ENCODE data around the gene IL15RA. TPM values are rescaled to one million over a fixed set of nuclear protein-coding genes. Genes with fewer than 3 reads are reported as not detected.

IL15RA gene
- total RNA-seq, 1 donor from 2014 or later: not detected

DNA sequence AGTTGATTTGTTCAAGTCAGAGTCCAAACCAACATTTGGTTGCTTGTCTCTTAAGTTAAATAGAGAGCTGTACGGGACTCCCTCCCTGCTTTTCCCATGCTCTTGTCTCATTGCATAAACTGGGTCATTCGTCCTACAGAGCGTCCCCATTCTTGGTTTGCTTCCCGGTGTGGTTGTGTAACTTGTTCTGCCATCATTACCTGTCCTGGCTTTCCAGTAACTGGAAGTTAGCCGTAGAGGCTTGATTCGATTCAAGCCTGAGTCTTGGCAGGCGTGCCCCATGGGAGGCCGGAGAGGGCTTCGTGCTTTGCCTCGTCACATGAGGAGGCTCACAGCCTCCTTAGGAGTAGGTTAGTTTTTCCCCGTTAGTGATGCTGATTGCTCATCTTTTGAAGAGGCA is 47.1 kb downstream of the IL15RA start:
- Histone ChIP-seq H3K4me2 (no peak overlapping the region), H2AFZ (replicated peaks) (no peak overlapping the region), H3K9ac (no peak overlapping the region), H3K27ac (no peak overlapping the region), H3F3A (ENCODE audit: low read depth) (no peaks in the 10 kb centered on the region), H3K27me3 (no peaks in the 10 kb centered on the region), H3K4me3 (no peak overlapping the region), H3K79me2 (ENCODE audit: low read depth) (no peaks in the 10 kb centered on the region), H3K4me1 (no peaks in the 10 kb centered on the region), H3K9me3 (ENCODE audit: low read depth) (no peaks in the 10 kb centered on the region), H3K36me3 (peaks cover 10% of the 10 kb centered on the region), H4K20me1 (ENCODE audit: low read depth) (no peaks in the 10 kb centered on the region)
- H3K36me3 Mint-ChIP-seq: peaks cover 36% of the 10 kb centered on the region
- no peaks in the 10 kb centered on the region for H3K9me3 Mint-ChIP-seq
- DNase-seq (ENCODE audit: low spot score): no peak
- no peak overlapping the region for H3K4me3 Mint-ChIP-seq
- TF ChIP-seq, protein P1, sequence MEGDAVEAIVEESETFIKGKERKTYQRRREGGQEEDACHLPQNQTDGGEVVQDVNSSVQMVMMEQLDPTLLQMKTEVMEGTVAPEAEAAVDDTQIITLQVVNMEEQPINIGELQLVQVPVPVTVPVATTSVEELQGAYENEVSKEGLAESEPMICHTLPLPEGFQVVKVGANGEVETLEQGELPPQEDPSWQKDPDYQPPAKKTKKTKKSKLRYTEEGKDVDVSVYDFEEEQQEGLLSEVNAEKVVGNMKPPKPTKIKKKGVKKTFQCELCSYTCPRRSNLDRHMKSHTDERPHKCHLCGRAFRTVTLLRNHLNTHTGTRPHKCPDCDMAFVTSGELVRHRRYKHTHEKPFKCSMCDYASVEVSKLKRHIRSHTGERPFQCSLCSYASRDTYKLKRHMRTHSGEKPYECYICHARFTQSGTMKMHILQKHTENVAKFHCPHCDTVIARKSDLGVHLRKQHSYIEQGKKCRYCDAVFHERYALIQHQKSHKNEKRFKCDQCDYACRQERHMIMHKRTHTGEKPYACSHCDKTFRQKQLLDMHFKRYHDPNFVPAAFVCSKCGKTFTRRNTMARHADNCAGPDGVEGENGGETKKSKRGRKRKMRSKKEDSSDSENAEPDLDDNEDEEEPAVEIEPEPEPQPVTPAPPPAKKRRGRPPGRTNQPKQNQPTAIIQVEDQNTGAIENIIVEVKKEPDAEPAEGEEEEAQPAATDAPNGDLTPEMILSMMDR (IDR thresholded peaks at IDR 0.05): no peak
- no peak for TF ChIP-seq EZH2phosphoT487 (IDR thresholded peaks at IDR 0.05)
- no peak for TF ChIP-seq EZH2 (IDR thresholded peaks at IDR 0.05)
- peaks cover 2% of the 10 kb centered on the region for H3K27me3 Mint-ChIP-seq (ENCODE audit: insufficient read depth, low read depth)
- H3K4me1 Mint-ChIP-seq: no peaks in the 10 kb centered on the region
- H3K27ac Mint-ChIP-seq: no peak overlapping the region

DNA sequence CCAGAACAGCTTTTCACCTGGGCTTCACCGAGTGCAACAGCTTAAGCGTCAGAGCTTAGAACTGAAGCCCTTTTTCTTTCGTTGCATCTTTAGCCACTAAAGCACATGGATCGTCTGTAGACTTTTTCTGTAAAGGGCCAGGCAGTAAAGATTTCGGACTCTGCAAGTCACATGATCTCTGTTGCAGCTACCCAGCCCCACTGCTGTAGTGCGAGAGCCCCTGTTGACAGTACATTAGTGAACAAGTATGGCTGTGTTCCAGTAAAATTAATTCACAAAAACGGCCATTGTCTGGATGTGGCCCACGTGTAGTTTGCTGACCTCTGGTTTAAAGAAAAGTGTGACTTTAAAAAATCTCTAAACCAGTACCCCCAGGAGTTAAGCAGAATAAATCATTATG is 47.9 kb downstream of the IL15RA start:
- Histone ChIP-seq H3K4me1 (no peaks in the 10 kb centered on the region), H3K9me3 (ENCODE audit: low read depth) (no peaks in the 10 kb centered on the region), H3K27ac (no peak overlapping the region), H3K79me2 (ENCODE audit: low read depth) (no peaks in the 10 kb centered on the region), H3K27me3 (no peaks in the 10 kb centered on the region), H3K36me3 (peaks cover 10% of the 10 kb centered on the region), H3K4me3 (no peak overlapping the region), H3F3A (ENCODE audit: low read depth) (no peaks in the 10 kb centered on the region), H4K20me1 (ENCODE audit: low read depth) (no peaks in the 10 kb centered on the region), H2AFZ (replicated peaks) (no peak overlapping the region), H3K4me2 (no peak overlapping the region), H3K9ac (no peak overlapping the region)
- H3K9me3 Mint-ChIP-seq: no peaks in the 10 kb centered on the region
- peaks cover 38% of the 10 kb centered on the region for H3K36me3 Mint-ChIP-seq
- H3K4me3 Mint-ChIP-seq: no peak overlapping the region
- no peaks in the 10 kb centered on the region for H3K4me1 Mint-ChIP-seq
- TF ChIP-seq, protein P1 (IDR thresholded peaks at IDR 0.05): no peak
- TF ChIP-seq EZH2phosphoT487 (IDR thresholded peaks at IDR 0.05) (no peak), EZH2 (IDR thresholded peaks at IDR 0.05) (no peak)
- DNase-seq (ENCODE audit: low spot score): no peak
- H3K27ac Mint-ChIP-seq: no peak overlapping the region
- peaks cover 2% of the 10 kb centered on the region for H3K27me3 Mint-ChIP-seq (ENCODE audit: insufficient read depth, low read depth)

DNA sequence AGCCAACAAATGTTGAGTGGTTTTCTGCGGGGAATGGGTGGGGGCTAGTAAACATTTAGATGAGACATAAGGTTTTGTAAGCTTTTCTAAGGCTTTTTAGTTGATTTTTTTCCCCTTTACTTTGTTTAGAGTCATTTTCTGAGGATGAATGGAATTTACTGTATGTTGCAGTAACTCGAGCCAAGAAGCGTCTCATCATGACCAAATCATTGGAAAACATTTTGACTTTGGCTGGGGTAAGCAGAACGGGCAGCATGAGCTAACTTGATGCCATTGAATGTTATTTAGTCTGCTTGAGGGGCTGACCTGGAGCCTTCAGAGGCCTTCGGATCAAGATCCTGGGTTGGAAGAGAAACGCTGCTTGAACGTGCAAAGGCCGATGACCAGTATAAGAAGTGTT is 50.0 kb downstream of the IL15RA start:
- no peaks in the 10 kb centered on the region for H3K79me2 ChIP-seq (ENCODE audit: low read depth)
- H3K36me3 ChIP-seq: peaks cover 10% of the 10 kb centered on the region
- no peak overlapping the region for H3K27ac Mint-ChIP-seq
- no peaks in the 10 kb centered on the region for H3K4me1 ChIP-seq
- no peaks in the 10 kb centered on the region for H3K9me3 ChIP-seq (ENCODE audit: low read depth)
- H3K9ac ChIP-seq: no peak overlapping the region
- peaks cover 40% of the 10 kb centered on the region for H3K36me3 Mint-ChIP-seq
- H4K20me1 ChIP-seq (ENCODE audit: low read depth): no peaks in the 10 kb centered on the region
- H3K27me3 Mint-ChIP-seq (ENCODE audit: insufficient read depth, low read depth): peaks cover 2% of the 10 kb centered on the region
- H2AFZ ChIP-seq (replicated peaks): no peak overlapping the region
- no peaks in the 10 kb centered on the region for H3F3A ChIP-seq (ENCODE audit: low read depth)
- TF ChIP-seq, protein P1 (IDR thresholded peaks at IDR 0.05): no peak
- TF ChIP-seq EZH2phosphoT487 (IDR thresholded peaks at IDR 0.05) (no peak), EZH2 (IDR thresholded peaks at IDR 0.05) (no peak)
- H3K27me3 ChIP-seq: no peaks in the 10 kb centered on the region
- H3K27ac ChIP-seq: no peak overlapping the region
- no peak overlapping the region for H3K4me3 ChIP-seq
- no peaks in the 10 kb centered on the region for H3K9me3 Mint-ChIP-seq
- no peak overlapping the region for H3K4me3 Mint-ChIP-seq
- no peak overlapping the region for H3K4me2 ChIP-seq
- H3K4me1 Mint-ChIP-seq: no peaks in the 10 kb centered on the region
- no peak for DNase-seq (ENCODE audit: low spot score)

Data from neural progenitor cell (in vitro differentiated cells).